Femur (tissue), 1 donor: ENCODE measurements around the gene FECH.
"Not testable (repeated sequence)": the region's sequence is repeated elsewhere in the genome, so short reads cannot be mapped to it uniquely, and the experiment has no call there.

Experiments
- DNase-seq: peaks from one replicate; pipeline ENCODE4 v3.0.0-alpha.2; 2017

The FECH gene

GRCh38 chr18:57527556-57528229 lies 58.8 kb downstream of the FECH start:
- no peak for DNase-seq

GRCh38 chr18:57523171-57523956 lies 63.1 kb downstream of the FECH start:
- no peak for DNase-seq

- not testable (repeated sequence) for DNase-seq
These were observed 64.2 kb downstream of the FECH start for GRCh38 chr18:57522348-57522747.

GRCh38 chr18:57519668-57520424 lies 66.7 kb downstream of the FECH start:
- no peak for DNase-seq

DNA sequence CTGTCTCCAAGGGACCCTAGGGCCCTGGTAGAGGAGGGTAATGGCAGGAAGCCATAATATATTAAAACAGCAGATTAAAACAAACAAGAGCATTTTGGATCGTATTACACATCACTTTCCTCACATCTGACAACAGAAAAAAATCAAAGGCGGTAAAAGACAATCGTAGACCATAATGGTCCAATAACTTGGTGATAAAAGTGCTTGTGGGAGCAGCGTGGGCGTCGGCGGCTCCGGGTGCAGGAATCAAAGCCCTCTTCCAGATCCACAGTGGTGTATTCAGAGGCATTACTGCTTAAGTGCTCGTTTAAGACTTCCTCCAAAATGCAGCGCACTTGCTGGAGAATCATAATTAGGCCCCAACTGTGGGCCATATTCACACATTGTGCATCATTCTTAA lies 68.0 kb downstream of the FECH start:
- DNase-seq, result no peak

- DNase-seq, result no peak
These were observed 70.4 kb downstream of the FECH start for GRCh38 chr18:57516056-57516455.

DNA sequence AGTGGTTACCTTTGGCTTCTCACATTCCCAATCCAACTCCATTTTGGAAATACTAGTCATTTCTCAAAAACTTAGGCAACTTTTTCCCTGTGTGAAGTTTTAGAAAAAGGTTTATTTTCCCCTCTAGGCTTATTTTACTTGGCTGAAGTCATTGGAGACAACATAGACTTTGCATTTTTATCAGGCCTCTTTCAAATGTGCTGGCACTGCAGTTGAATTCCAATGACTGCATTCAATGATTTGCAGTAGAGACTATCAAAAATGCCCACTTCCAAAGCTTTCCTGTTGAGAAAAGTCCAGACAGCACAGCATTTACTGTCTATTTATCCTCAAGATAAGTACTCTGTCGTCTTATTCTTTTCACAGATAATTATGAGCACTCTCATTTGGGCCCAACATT lies 81.3 kb downstream of the FECH start:
- DNase-seq, result no peak

DNA sequence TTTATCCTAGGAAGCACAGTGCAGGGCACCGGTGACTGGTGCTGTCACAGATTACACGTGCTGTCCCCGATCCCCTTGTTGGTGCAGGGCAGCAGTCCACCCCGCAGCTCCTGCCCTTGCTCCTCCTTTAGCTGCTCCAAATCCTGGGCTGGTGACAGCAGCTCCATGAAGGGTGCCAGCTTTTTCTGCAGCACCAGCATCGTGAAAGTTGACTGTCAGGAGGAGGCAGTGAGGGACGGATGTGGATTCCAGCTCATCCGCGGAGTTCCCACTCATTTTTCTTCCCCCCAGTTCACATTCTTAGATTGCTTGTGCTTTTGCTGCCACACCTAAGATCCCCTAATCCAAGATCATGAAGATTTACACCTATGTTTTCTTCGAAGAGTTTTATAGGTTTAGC lies 83.9 kb downstream of the FECH start:
- no peak for DNase-seq

- DNase-seq, result no peak
These were observed 87.7 kb downstream of the FECH start for GRCh38 chr18:57498682-57499256.
